T-helper 2 cell treated with Interferon-gamma antibody and Interleukin-4, amounts not matched to agents 5 μg/mL and 100 μg/mL, for 36 hours (primary cell): Measurements from ENCODE around the gene INO80C.

Experiments
- DNase-seq: peaks from one replicate; pipeline ENCODE4 v3.0.0; 2021; ENCODE audit warnings: low spot score
- H3K27ac Mint-ChIP-seq: one replicate; pipeline ENCODE4 v1.8.0; 2021; ENCODE audit warnings: mild to moderate bottlenecking, mixed read lengths
- H3K27me3 Mint-ChIP-seq: one replicate; pipeline ENCODE4 v1.8.0; 2021; ENCODE audit warnings: low read depth, mixed read lengths
- H3K36me3 Mint-ChIP-seq: one replicate; pipeline ENCODE4 v1.8.0; 2021; ENCODE audit warnings: low read depth, mixed read lengths
- H3K4me1 Mint-ChIP-seq: one replicate; pipeline ENCODE4 v1.8.0; 2021; ENCODE audit warnings: low read depth, mixed read lengths
- H3K4me3 Mint-ChIP-seq: one replicate; pipeline ENCODE4 v1.8.0; 2022; ENCODE audit warnings: mild to moderate bottlenecking, moderate library complexity, mixed read lengths
- H3K9me3 Mint-ChIP-seq: one replicate; pipeline ENCODE4 v1.8.0; 2021; ENCODE audit warnings: mixed read lengths

The INO80C gene

DNA sequence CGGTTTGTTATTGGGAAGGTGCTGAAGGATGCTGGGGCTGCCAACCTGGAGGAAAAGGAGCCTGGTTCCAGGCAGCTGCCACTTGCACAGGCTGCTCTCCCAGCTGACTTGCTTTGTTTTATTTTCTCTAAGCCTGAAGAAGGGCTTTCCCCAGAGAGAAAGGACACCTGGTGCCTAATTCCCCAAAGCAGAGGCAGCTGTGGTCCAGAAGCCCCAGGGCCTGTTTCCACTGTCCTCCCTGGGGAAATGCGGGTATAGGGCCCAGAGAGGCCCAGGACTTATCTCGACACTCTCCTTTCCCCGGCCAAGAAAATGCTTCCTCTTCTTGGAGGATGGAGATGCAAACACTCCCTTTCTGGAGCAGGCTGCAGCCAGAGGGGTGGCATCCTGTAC lies 30.1 kb downstream of the INO80C start:
- Mint-ChIP-seq H3K9me3 (no peaks in the 10 kb centered on the region), H3K4me1 (no peaks in the 10 kb centered on the region), H3K27me3 (no peaks in the 10 kb centered on the region), H3K27ac (no peak overlapping the region), H3K4me3 (no peak overlapping the region), H3K36me3 (peaks cover 8% of the 10 kb centered on the region)
- no peak for DNase-seq

DNA sequence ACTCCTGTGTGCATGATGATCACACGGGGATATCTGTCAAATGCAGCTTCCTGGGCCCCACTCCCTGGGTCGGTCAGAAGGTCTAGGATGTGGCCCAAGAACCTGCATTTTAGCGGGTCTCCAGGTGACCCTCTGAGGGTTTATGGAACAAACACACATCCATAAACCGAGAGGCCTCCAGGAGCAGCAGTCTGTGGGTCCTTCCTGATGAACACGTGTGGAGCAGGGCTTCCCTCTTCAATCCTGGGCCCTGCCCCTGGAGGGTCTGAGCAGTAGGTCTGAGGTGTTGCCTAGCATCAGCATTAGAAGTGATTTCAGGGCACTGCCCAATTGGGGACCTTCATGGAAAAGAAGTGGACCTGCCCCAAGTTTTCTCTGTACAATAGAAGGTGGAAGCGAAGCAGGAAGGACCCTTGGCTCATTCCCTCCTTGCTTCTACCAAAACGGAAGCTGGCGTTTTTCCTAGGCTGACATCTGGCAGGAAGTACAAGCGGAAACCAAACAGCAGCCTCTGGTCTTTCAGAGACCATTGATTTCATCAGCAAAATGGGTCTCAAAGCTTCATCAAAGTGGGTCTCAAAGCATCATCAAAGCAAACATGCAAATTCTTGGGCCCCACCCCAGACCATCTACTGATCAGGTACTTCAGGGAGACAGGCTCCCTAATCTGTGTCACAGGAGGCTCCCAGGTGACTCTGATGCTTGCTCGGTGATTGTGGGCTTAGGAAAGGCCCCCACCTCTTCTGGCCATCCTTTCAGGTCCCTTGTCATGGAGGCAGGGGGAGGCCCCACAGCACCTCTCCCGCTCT lies 30.7 kb downstream of the INO80C start:
- Mint-ChIP-seq H3K27me3 (no peaks in the 10 kb centered on the region), H3K4me1 (no peaks in the 10 kb centered on the region), H3K9me3 (no peaks in the 10 kb centered on the region), H3K27ac (no peak overlapping the region), H3K36me3 (peaks cover 2% of the 10 kb centered on the region), H3K4me3 (no peak overlapping the region)
- DNase-seq = no peak

DNA sequence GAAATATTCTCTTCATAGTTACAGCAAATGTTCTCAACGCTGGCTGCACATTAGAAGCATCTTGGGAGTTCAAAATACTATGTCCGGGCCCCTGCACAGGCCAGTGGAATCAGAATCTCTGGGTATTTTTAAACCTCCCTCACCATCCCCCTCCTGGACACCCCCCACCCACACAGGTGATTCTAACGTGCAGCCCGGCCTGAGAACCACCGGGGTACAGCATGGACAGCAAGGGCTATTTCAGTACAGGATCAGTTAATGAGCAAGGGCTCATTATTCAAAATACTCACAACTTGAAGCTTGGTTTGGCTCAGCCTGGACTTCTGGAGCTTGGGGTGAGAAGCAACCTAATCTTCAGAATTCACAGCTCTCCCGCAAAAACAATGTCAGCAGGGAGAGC lies 31.4 kb downstream of the INO80C start:
- no peaks in the 10 kb centered on the region for H3K27me3 Mint-ChIP-seq
- no peaks in the 10 kb centered on the region for H3K9me3 Mint-ChIP-seq
- H3K4me3 Mint-ChIP-seq = no peak overlapping the region
- H3K4me1 Mint-ChIP-seq = no peaks in the 10 kb centered on the region
- no peaks in the 10 kb centered on the region for H3K36me3 Mint-ChIP-seq
- DNase-seq = no peak
- H3K27ac Mint-ChIP-seq = no peak overlapping the region

DNA sequence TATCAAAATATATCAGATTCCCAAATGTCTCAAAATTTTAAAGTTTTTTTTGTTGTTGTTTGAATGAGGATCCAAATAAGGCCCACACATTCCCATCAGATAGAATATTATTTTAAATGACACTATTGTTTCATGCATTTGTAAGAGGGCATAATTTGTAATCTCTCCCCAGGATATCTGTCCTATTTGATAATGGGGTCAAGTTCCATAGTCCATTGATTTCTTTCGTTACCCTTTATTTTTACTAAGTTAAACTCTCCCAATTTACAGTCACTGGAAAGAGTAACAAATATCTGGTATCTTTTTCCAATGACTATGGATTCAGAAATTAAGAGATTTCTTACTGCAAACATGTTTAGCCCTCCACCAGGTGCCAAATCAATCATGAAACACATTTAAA lies 32.4 kb downstream of the INO80C start:
- no peaks in the 10 kb centered on the region for H3K27me3 Mint-ChIP-seq
- DNase-seq = no peak
- no peaks in the 10 kb centered on the region for H3K9me3 Mint-ChIP-seq
- H3K4me1 Mint-ChIP-seq = no peaks in the 10 kb centered on the region
- no peak overlapping the region for H3K27ac Mint-ChIP-seq
- H3K4me3 Mint-ChIP-seq = no peak overlapping the region
- H3K36me3 Mint-ChIP-seq = no peaks in the 10 kb centered on the region

DNA sequence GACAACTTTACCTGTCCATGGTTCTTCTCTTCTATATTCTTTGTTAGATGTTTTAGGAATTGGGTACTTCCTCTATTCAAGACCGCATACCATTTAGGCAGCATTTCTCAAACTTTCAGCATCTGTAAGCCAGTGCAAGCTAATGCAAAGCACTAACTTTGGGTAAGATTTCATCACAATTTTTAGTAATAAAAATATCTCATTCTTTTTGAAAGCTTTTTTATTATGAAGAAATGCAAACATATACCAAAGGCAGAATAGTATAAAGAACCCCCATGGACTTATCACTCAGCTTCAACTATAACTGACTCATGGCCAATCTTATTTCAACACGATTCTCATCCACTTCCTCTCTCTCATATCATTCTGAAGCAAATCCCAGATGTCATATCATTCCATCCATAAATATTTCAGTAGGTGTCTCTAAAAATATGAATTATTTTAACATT lies 32.9 kb downstream of the INO80C start:
- no peak for DNase-seq
- no peaks in the 10 kb centered on the region for H3K4me1 Mint-ChIP-seq
- no peaks in the 10 kb centered on the region for H3K36me3 Mint-ChIP-seq
- no peaks in the 10 kb centered on the region for H3K9me3 Mint-ChIP-seq
- no peaks in the 10 kb centered on the region for H3K27me3 Mint-ChIP-seq
- H3K4me3 Mint-ChIP-seq = no peak overlapping the region
- H3K27ac Mint-ChIP-seq = no peak overlapping the region

DNA sequence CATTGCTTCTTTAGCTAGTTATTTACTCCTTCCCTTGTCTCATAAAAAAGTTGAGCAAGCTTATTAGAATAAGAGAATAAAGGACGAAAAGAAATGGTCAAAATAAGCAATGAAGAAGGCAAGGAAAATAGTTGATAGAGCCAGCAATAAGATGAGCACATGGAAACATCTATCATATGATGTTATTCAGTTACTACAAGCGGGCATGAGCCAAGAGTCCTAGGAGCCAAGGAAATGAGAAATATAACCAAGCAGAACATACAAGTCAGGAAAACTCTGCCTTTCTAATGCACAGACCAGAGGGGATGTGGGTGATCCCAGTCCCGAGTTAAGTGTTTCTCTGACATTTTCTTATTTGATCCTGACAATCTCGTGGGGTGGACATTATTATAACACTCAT lies 33.9 kb downstream of the INO80C start:
- Mint-ChIP-seq H3K27me3 (no peaks in the 10 kb centered on the region), H3K4me3 (no peak overlapping the region), H3K36me3 (no peaks in the 10 kb centered on the region), H3K9me3 (no peaks in the 10 kb centered on the region), H3K27ac (no peak overlapping the region), H3K4me1 (peaks cover 2% of the 10 kb centered on the region)
- DNase-seq = no peak

DNA sequence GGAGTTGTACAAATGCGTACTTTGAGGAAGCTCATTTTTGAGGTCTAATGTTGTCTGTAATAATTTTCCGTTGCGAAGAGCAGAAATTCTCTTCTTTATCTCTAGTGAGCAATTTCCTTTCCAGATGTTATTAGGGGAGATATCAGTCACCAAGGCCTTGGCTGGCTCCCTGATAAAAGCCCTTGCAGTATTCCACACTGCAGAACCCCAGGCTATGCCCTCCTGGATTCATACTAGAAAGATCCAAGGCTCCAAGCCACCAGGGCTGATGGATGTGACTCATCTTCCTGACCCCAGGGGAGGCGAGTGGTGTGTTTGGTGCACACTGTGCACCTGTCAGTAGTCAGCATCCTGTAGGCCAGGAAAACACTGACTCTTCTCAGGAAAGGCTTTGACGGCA lies 34.7 kb downstream of the INO80C start:
- H3K27me3 Mint-ChIP-seq = no peaks in the 10 kb centered on the region
- H3K4me1 Mint-ChIP-seq = peaks cover 2% of the 10 kb centered on the region
- H3K9me3 Mint-ChIP-seq = no peaks in the 10 kb centered on the region
- DNase-seq = no peak
- no peaks in the 10 kb centered on the region for H3K36me3 Mint-ChIP-seq
- no peak overlapping the region for H3K27ac Mint-ChIP-seq
- H3K4me3 Mint-ChIP-seq = no peak overlapping the region

DNA sequence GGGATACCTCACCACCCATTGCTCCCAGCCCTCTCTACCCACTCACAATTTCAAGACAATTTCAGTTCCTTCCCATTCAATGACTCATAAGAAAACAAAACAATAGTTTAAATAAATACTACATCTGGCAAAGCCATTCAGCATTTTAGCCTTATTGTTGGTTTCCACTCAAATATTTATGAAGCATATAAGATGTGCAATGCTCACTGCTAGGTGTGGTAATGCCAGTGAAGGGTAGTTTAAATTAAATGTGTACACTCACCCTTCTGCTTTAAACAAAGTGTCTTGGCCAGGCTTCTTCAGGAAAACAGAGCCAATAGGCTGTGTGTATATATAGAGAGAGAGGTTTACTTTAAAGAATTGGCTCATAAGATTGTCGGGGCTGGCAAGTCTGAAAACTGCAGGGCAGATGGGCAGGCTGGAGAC lies 37.0 kb downstream of the INO80C start:
- H3K27ac Mint-ChIP-seq = no peak overlapping the region
- peaks cover 2% of the 10 kb centered on the region for H3K4me1 Mint-ChIP-seq
- H3K4me3 Mint-ChIP-seq = no peak overlapping the region
- no peaks in the 10 kb centered on the region for H3K27me3 Mint-ChIP-seq
- H3K36me3 Mint-ChIP-seq = no peaks in the 10 kb centered on the region
- DNase-seq = no peak
- H3K9me3 Mint-ChIP-seq = no peaks in the 10 kb centered on the region

DNA sequence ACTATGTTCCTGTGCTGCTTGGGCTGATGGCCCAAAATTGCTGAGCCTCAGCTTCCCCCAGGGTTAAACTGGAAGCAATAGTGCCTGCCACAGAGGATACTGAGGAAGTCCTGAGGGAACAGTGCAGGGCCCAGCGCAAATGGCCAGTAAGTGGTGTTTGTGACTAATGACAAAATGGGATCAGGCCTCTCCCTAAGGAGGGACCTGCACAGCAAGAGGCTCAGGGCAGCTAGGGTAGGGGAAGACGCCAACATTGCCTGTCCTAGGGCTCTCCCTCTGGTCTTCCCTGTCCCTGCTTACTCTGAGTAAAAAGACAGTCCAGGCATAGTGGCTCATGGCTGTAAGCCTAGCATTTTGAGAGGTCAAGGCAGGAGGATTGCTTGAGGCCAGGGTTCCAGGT lies 37.8 kb downstream of the INO80C start:
- Mint-ChIP-seq H3K4me3 (no peak overlapping the region), H3K27me3 (no peaks in the 10 kb centered on the region), H3K9me3 (no peaks in the 10 kb centered on the region)

DNA sequence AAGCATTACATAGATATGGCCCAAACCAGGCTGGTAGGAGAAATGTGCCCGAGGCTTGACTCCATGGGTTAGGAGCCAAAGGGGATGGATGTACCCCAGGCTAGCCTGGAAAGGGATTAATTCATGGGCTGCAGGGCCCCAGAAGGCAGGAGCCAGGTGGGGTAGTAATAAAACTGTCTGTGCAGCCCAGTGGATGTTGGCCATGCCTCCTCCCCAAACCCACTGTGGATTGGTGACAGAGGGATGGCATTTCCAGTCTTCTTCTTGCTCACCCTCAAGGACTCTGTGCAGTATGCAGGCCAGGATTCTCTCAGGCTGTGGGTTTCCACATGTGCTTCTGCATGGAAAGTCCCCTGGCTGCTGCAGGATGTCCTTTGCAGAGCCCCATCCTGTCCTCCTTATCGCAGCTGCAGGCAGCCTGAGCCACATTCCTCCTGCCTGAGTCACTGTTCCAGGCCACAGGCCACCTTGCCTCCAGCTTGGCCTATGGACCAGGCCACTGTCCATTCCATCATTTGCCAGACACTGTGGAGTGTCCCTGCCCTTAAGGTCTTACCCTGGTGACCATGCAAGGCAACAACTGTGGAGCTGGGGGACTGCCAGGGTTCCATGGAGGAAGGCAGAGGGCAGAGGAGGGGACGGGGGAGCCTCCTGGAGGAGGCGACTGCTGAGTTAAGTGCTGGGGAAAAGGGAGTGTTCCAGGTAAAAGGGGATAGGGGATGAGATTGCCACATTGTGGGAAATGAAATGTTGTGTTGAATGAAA lies 38.9 kb downstream of the INO80C start:
- no peak for DNase-seq
- Mint-ChIP-seq H3K27ac (no peak overlapping the region), H3K4me3 (no peak overlapping the region), H3K36me3 (no peaks in the 10 kb centered on the region), H3K9me3 (no peaks in the 10 kb centered on the region), H3K27me3 (no peaks in the 10 kb centered on the region), H3K4me1 (peaks cover 2% of the 10 kb centered on the region)

More for the DNA sequence above, 37.8 kb downstream of the INO80C start:
- H3K27ac Mint-ChIP-seq = no peak overlapping the region
- no peak for DNase-seq
- peaks cover 2% of the 10 kb centered on the region for H3K4me1 Mint-ChIP-seq
- no peaks in the 10 kb centered on the region for H3K36me3 Mint-ChIP-seq

DNA sequence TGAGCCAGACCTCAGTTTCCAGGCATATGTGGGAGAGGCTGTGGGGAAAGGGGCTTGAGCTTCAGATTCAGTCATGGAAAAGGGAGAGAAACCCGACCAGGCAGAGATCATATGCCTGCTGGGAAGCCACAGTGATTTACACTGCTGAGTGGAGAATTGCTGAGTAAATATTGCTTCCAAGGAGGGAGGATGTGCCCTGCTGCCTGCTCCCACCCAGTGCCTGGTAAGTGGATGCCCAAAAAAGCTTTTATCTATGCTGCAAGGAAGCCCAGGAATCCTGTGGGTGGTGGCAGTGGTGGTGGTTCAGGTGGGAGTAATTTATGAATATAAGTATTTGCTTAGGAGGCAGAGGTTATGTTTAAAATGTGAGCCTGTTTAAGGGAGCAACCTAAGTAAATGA lies 39.5 kb downstream of the INO80C start:
- H3K4me3 Mint-ChIP-seq = no peak overlapping the region
- no peaks in the 10 kb centered on the region for H3K27me3 Mint-ChIP-seq
- H3K36me3 Mint-ChIP-seq = no peaks in the 10 kb centered on the region
- no peak for DNase-seq
- no peak overlapping the region for H3K27ac Mint-ChIP-seq
- no peaks in the 10 kb centered on the region for H3K9me3 Mint-ChIP-seq
- H3K4me1 Mint-ChIP-seq = peaks cover 2% of the 10 kb centered on the region

DNA sequence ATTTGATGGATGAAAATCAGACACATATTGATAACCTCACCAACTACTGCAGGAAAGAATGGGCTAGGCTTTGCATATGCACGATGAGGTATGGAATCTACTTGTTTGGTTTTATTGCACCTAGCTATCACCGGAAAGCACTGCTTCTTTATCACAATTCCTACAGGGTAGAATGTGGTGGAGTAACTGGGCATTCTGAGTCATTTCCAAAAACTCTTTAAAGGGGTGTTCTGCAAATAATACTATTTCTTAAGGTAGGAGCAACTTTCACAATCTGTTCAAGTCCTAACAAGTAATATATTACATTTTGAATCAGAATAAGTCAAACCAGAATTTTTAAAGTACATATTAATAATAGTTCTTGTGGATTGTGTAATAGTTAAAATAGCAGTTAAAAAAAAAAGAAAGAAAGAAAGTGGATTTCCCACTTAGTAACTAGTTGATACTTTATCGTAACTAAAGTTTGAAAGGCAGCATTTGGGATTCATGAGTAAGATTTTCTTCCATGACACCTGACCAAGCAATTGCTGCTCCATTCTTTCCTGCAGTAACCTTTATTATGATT lies 40.5 kb downstream of the INO80C start:
- no peak for DNase-seq
- Mint-ChIP-seq H3K36me3 (no peaks in the 10 kb centered on the region), H3K9me3 (no peaks in the 10 kb centered on the region), H3K27ac (no peak overlapping the region), H3K27me3 (no peaks in the 10 kb centered on the region), H3K4me3 (no peak overlapping the region), H3K4me1 (peaks cover 2% of the 10 kb centered on the region)

DNA sequence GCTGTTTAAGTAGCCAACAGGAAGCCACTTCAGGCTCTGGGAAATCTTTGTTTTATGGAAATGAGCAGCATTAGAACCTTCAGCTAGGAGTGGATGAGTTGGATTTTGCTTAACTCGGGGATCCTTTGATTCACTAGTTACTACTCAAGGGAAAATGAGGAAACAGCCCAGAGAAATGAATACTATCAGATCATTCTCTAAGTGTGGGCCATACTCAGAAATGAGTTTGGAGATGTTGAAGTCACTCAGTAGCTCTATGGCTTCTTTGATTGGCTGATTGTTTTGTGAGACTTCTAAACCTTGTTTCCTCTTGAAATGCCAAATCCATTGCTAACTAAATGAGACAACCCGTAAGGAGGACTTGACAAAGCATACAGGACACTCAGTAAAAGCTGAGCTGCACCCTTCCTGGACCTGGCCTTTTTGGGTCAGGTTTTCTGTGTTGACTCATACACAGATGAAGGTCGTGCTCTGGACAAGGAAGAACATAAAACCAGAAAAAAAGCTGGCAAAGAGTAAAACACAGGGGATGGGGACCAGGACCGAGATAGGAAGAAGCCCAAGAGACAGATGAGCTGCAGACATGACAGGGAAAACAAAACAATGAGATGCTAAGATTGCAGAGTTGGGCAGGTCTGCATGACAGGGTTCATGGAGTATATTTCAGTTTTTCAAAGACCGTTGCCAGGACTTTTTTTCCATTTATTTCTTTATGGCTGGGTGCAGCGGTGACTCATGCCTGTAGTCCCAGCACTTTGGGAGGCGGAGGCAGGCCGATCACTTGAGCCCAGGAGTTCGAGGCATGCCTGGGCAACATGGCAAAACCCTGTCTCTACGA lies 41.6 kb downstream of the INO80C start:
- no peaks in the 10 kb centered on the region for H3K27me3 Mint-ChIP-seq
- H3K9me3 Mint-ChIP-seq = no peaks in the 10 kb centered on the region
- no peaks in the 10 kb centered on the region for H3K36me3 Mint-ChIP-seq
- peaks cover 2% of the 10 kb centered on the region for H3K4me1 Mint-ChIP-seq
- H3K27ac Mint-ChIP-seq = no peak overlapping the region
- no peak for DNase-seq
- H3K4me3 Mint-ChIP-seq = no peak overlapping the region

DNA sequence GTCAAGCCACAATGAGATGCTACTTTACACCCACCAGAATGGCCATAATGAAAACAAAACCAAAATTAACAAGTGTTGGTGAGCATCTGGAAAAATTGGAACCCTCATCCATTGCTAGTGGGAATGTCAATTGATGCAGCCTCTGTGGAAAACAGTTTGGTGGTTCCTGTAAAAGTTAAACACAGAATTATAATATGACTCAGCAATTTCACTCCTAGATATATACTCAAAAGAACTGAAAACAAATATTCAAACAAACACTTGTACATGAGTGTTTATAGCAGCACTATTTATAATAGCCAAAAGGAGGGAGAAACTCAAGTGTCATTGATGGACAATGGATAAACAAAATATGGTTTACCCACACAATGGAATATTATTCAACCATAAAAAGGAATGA lies 43.0 kb downstream of the INO80C start:
- Mint-ChIP-seq H3K27ac (no peak overlapping the region), H3K4me3 (no peak overlapping the region), H3K9me3 (no peaks in the 10 kb centered on the region), H3K27me3 (peaks cover 1% of the 10 kb centered on the region), H3K36me3 (no peaks in the 10 kb centered on the region), H3K4me1 (peaks cover 2% of the 10 kb centered on the region)
- DNase-seq = no peak
